HG02938 (cell line): ENCODE results near the gene SEMG2.

Source experiments
- ATAC-seq: cut with Tn5 transposase; IDR thresholded peaks from one replicate; pipeline ENCODE4 v1.9.1; 2021; ENCODE audit warnings: mild to moderate bottlenecking, moderate library complexity; ENCODE audit not compliant: unreplicated experiment

Gene SEMG2

DNA sequence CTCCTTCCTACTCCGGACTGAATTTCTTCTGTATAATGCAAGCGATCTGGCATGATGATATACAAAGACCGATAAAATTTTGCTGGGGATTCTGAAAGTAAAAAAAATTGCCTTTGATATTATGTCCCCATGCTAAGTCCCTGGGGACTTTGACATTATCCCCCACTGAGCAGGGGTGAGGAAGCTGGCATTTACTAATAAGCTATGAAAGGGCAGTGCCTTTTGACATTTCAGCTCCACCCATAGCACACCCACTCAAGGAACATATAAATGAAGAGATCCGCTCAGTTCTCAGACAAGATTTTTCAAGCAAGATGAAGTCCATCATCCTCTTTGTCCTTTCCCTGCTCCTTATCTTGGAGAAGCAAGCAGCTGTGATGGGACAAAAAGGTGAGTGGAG, at the start of gene SEMG2:
TSS of gene SEMG2 (plus strand) at position 298 of the 400 bp plus-strand sequence. CDS start at position 315, 17 bp downstream.
- no peak for ATAC-seq

GRCh38 chr20:45173522-45173921, 47.7 kb upstream of the SEMG2 start:
- ATAC-seq, result no peak

- ATAC-seq, result no peak
Measured at GRCh38 chr20:45174434-45175364, 46.5 kb upstream of the SEMG2 start, which contains the start of gene PI3. PI3 (plus strand) TSS chr20:45174902; CDS start chr20:45174923, 21 bp downstream.

DNA sequence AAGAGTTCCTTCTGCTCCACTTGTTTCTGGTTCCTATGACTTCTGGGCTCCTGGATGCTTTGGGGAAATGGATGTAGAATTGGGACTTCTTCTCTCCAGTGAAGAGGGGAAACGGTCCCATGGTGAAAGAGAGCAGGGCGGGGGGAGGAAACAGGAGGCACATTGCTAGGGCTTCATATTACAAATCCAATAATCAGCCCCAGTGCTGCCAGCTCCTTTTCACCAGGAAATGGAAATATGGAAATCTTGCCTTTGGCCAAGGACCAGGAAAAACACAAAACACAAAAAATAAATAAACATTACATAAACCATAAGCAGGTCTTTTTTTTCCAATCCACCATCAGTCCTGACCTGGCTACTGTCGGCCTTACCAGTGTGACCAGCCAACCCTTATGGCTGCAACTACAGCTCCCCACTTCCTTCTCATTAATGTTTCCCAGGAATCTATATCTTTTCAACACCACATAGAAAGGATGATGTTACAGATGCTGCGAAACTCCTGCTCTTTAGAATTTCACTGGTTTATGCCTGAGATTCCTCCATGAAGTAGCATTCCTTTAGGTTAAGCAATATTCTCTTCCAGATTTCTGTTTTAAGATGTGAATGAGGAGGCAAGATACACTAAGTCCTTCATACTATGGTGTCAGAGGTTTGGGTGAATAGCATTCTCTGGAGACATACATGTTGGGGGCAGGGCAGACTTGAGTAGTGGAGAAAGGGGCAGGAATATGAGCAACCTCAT, 44.5 kb upstream of the SEMG2 start:
- ATAC-seq, result no peak

DNA sequence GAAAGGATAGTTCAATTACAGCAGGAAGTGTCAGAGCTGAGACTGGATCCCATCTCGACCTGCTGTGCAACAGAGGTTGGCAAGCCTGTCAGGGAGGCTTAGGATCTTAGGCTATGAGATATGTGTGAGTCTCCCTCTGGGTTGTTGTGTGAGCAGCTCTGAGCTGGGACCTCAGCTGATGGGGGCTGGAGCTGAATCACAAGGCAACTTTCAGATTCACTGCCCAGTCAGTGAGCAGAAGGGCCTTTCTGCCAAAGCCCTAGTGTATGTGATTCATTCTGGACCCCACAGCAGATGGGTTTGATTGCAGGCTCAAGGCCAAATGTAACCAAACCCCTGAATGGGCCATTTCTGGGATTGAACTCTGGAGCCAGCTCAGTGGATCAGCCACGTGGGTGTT, 42.0 kb upstream of the SEMG2 start:
- ATAC-seq, result no peak

- ATAC-seq, result no peak
Measured at GRCh38 chr20:45181639-45182038, 39.5 kb upstream of the SEMG2 start.

DNA sequence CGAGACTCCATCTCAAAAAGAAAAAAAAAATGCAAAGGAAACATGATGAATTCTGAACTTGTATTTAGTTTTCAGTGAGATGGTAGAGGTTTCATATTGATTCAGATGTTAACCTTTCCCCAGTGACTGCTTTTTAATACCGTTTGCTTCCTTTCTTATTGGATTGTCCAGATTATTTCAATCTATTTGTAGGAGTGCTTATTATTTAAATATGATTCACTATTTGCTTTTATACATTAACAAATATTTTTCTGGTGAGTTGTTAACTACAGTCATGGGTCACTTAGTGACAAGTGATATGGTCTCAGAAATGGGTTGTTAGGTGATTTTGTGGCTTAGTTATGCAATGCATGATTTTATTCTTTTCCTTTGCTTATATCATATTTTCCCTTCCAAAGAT, 38.1 kb upstream of the SEMG2 start:
- no peak for ATAC-seq

GRCh38 chr20:45187693-45188092, 33.5 kb upstream of the SEMG2 start:
- no peak for ATAC-seq

DNA sequence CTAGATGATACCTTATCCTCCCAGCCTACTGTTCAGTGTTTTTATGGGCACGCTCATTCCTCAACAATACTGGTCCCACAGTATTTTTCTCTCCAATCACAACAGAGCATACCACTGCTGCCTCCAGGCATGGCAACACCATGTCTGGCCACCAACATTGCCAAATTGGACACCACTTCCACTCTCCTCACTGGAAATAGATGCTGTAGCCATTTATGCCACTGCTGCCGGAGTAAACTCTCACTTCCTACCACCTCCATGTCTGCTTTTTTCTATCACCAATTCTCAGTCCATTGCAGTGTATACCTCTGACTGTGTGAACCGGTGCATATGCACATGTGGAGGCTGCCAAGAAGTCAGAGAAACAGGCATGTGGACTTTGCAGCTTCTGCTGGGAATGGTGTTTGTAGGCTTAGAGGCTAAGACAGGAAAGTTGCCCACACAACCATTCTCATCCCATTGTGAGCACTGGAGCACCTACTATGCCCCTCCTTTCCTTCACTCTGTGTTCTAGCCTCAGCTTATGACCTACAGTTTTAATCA, 32.0 kb upstream of the SEMG2 start:
- no peak for ATAC-seq

GRCh38 chr20:45189861-45190260, 31.3 kb upstream of the SEMG2 start:
- ATAC-seq, result no peak

DNA sequence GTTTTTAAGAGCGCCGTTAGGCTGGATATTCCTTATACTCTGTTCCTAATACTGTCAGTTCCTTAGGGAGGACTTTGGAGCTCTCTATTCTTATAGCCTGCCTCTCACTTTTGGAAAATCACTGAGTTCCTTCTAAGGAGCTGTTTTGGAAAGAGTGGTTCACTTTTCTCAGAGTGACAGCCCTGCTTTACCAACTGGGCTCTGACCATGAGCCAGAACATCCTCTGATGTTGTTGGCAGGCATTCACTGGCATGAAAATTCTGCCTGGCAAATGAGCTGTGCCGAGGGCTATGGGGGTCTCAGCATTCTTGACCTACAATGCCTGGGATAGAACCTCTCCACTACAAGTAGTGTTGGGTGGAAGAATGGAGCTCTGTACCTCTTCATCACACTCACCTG, 29.2 kb upstream of the SEMG2 start:
- no peak for ATAC-seq

GRCh38 chr20:45193331-45193730, 27.8 kb upstream of the SEMG2 start:
- ATAC-seq, result no peak

DNA sequence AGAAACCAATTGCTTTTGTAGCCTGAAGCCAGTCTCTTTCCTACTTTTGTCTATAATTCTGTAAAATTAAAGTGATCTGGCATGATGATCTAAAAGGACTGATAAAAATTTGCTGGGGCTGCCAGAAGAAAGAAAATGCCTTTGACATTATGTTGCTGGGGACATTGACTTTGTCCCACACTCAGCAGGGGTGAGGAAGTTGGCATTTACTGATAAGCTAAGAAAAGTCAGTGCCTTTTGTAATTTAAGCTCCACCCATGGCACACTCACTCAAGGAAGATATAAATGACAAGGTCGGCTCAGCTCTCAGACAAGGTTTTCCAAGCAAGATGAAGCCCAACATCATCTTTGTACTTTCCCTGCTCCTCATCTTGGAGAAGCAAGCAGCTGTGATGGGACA, 14.4 kb upstream of the SEMG2 start, which contains the start of gene SEMG1:
TSS of gene SEMG1 (plus strand) at position 309 of the 400 bp plus-strand sequence. CDS start at position 330, 21 bp downstream.
- ATAC-seq, result no peak

- ATAC-seq, result no peak
Measured at GRCh38 chr20:45209924-45210323, 11.2 kb upstream of the SEMG2 start.

- ATAC-seq, result no peak
Measured at GRCh38 chr20:45211569-45212474, 9.4 kb upstream of the SEMG2 start.

GRCh38 chr20:45212836-45213235, 8.3 kb upstream of the SEMG2 start:
- no peak for ATAC-seq

- no peak for ATAC-seq
Measured at GRCh38 chr20:45218124-45218523, 3.0 kb upstream of the SEMG2 start.

- no peak for ATAC-seq
Measured at GRCh38 chr20:45218636-45219035, 2.5 kb upstream of the SEMG2 start.

- no peak for ATAC-seq
Measured at GRCh38 chr20:45223136-45223535, 2.0 kb downstream of the SEMG2 start.

DNA sequence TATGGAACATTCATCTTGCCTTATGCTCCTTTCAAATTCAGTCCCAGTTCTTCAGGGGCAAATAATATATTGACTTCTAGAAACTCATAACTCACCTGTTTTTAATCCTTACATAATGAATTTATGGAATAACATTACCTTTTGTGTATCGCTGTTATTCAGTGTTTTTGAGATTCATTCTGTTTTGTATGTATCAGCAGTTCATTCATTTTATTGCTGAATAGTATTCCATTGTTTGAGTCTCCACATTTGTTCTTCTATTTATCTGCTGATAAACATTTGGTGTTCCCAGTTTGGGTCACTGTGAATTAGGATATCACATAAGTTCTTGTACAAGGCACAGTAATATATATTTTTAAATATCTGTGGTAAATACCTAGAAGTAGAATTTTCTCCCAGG, 5.1 kb downstream of the SEMG2 start:
- no peak for ATAC-seq
